IPS DF 19.7 (cell line): ENCODE results near the gene ATP8B4.

Experiments
- DNase-seq: peaks from one replicate; pipeline ENCODE4 v3.0.0-alpha.2; 2013; ENCODE audit warnings: low read depth, low spot score

Gene ATP8B4

GRCh38 chr15:49934487-49934886 lies 184.5 kb downstream of the ATP8B4 start:
- DNase-seq = no peak

- no peak for DNase-seq
Measured at GRCh38 chr15:49927189-49927861, 191.7 kb downstream of the ATP8B4 start.

GRCh38 chr15:49926740-49927139 lies 192.3 kb downstream of the ATP8B4 start:
- DNase-seq = no peak

- no peak for DNase-seq
Measured at GRCh38 chr15:49923671-49924070, 195.4 kb downstream of the ATP8B4 start.

- no peak for DNase-seq
Measured at GRCh38 chr15:49919034-49919433, 200.0 kb downstream of the ATP8B4 start.

- no peak for DNase-seq
Measured at GRCh38 chr15:49918121-49918520, 200.9 kb downstream of the ATP8B4 start.

- DNase-seq = no peak
Measured at GRCh38 chr15:49916998-49917397, 202.0 kb downstream of the ATP8B4 start.

GRCh38 chr15:49915822-49916221 lies 203.2 kb downstream of the ATP8B4 start:
- no peak for DNase-seq

GRCh38 chr15:49908933-49909295 lies 210.1 kb downstream of the ATP8B4 start:
- no peak for DNase-seq

- no peak for DNase-seq
Measured at GRCh38 chr15:49908236-49908932, 210.6 kb downstream of the ATP8B4 start.

GRCh38 chr15:49906966-49907365 lies 212.1 kb downstream of the ATP8B4 start:
- no peak for DNase-seq

- no peak for DNase-seq
Measured at GRCh38 chr15:49905221-49905620, 213.8 kb downstream of the ATP8B4 start.

- DNase-seq = no peak
Measured at GRCh38 chr15:49904296-49904695, 214.7 kb downstream of the ATP8B4 start.

- DNase-seq = no peak
Measured at GRCh38 chr15:49902685-49903501, 216.1 kb downstream of the ATP8B4 start.

- DNase-seq = no peak
Measured at GRCh38 chr15:49901996-49902684, 216.9 kb downstream of the ATP8B4 start.

GRCh38 chr15:49901321-49901720 lies 217.7 kb downstream of the ATP8B4 start:
- no peak for DNase-seq

- DNase-seq = no peak
Measured at GRCh38 chr15:49900903-49901235, 218.2 kb downstream of the ATP8B4 start.

- no peak for DNase-seq
Measured at GRCh38 chr15:49900006-49900902, 218.8 kb downstream of the ATP8B4 start.

- no peak for DNase-seq
Measured at GRCh38 chr15:49898575-49899283, 220.3 kb downstream of the ATP8B4 start.

GRCh38 chr15:49898097-49898496 lies 220.9 kb downstream of the ATP8B4 start:
- DNase-seq = no peak
